ENCODE data around the gene ATAD3C. TPM values are rescaled to one million over a fixed set of nuclear protein-coding genes. Genes with fewer than 3 reads are reported as not detected.
A peak's percentile ranks its signal among the peaks of the same experiment; 100 is the strongest.

ATAD3C gene, protein sequence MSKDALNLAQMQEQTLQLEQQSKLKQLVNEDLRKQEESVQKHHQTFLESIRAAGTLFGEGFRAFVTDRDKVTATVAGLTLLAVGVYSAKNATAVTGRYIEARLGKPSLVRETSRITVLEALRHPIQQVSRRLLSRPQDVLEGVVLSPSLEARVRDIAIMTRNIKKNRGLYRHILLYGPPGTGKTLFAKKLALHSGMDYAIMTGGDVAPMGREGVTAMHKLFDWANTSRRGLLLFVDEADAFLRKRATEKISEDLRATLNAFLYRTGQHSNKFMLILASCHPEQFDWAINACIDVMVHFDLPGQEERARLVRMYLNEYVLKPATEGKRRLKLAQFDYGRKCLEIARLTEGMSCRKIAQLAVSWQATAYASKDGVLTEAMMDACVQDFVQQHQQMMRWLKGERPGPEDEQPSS
- total RNA-seq: 1.6 and 1.9 TPM in 2 replicates
- long read RNA-seq: 0 reads

- DNase-seq (ENCODE audit: low spot score, unreplicated experiment): no peak
- Mint-ChIP-seq H3K27me3 (peaks cover 12% of the 10 kb centered on the region), H3K9me3 (ENCODE audit: low read depth) (no peaks in the 10 kb centered on the region), H3K36me3 (ENCODE audit: insufficient read depth) (no peaks in the 10 kb centered on the region), H3K27ac (no peak within 1 kb of the TSS), H3K4me3 (ENCODE audit: low read depth) (no peak within 1 kb of the TSS), H3K4me1 (ENCODE audit: low read depth) (no peaks in the 10 kb centered on the region)
- no peak for TF ChIP-seq CTCF (IDR thresholded peaks at IDR 0.05; ENCODE audit: unreplicated experiment)
These were observed at the start of gene ATAD3C for GRCh38 chr1:1449099-1449739. Gene ATAD3C, plus strand, starts transcription at chr1:1449689. Its CDS starts 995 bp downstream, at chr1:1450684.

- Mint-ChIP-seq H3K27me3 (no peaks in the 10 kb centered on the region), H3K27ac (peak overlapping the region; percentile 88), H3K4me1 (ENCODE audit: low read depth) (peaks cover 16% of the 10 kb centered on the region), H3K36me3 (ENCODE audit: insufficient read depth) (peaks cover 24% of the 10 kb centered on the region), H3K4me3 (ENCODE audit: low read depth) (peak overlapping the region; percentile 89), H3K9me3 (ENCODE audit: low read depth) (no peaks in the 10 kb centered on the region)
- no peak for TF ChIP-seq CTCF (IDR thresholded peaks at IDR 0.05; ENCODE audit: unreplicated experiment)
- DNase-seq (ENCODE audit: low spot score, unreplicated experiment): no peak
These were observed 49.5 kb upstream of the ATAD3C start for GRCh38 chr1:1399872-1400575.

GRCh38 chr1:1400576-1401456 is 48.7 kb upstream of the ATAD3C start:
- Mint-ChIP-seq H3K9me3 (ENCODE audit: low read depth) (no peaks in the 10 kb centered on the region), H3K36me3 (ENCODE audit: insufficient read depth) (peaks cover 22% of the 10 kb centered on the region), H3K27ac (peak overlapping the region; percentile 88), H3K4me1 (ENCODE audit: low read depth) (peaks cover 15% of the 10 kb centered on the region), H3K4me3 (ENCODE audit: low read depth) (peak overlapping the region; percentile 89), H3K27me3 (no peaks in the 10 kb centered on the region)
- no peak for DNase-seq (ENCODE audit: low spot score, unreplicated experiment)
- TF ChIP-seq CTCF (IDR thresholded peaks at IDR 0.05; ENCODE audit: unreplicated experiment): no peak

DNA sequence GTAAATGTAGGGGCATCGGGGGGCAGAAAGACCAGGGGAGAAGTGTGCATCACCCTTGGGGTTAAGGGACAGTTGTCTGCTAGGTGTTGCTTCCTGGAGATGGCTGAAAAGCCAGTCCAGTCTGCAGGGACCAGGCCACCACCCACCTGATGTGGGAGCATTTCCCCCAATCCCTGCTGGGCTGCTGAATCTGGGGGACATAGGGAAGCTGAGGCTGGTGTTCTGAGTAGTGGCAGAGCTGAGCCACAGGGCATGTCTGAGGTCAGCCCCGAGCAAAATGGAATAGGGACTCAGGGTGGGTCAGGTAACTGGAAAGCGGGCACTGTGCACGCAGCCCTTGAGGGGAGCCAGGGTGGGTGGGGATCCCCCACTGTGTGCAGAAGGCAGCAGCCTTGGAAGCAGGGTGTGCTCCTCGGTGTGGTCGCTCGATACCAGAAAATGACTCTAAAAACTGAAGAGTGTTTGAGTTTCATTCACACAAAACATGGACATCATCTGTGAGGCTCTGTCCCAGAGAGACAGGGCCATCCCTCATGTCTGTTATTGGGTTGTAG is 48.0 kb upstream of the ATAD3C start:
- Mint-ChIP-seq H3K4me1 (ENCODE audit: low read depth) (peaks cover 20% of the 10 kb centered on the region), H3K27ac (no peak overlapping the region)

More for the DNA sequence above, 48.0 kb upstream of the ATAD3C start:
- no peak for DNase-seq (ENCODE audit: low spot score, unreplicated experiment)
- Mint-ChIP-seq H3K9me3 (ENCODE audit: low read depth) (no peaks in the 10 kb centered on the region), H3K36me3 (ENCODE audit: insufficient read depth) (peaks cover 22% of the 10 kb centered on the region), H3K27me3 (no peaks in the 10 kb centered on the region), H3K4me3 (ENCODE audit: low read depth) (peak overlapping the region; percentile 57)
- TF ChIP-seq CTCF (IDR thresholded peaks at IDR 0.05; ENCODE audit: unreplicated experiment): no peak

Measured in progenitor cell of endocrine pancreas (in vitro differentiated cells).